ENCODE data around the gene CCL1.

The CCL1 gene

GRCh38 chr17:34384271-34384670, 21.2 kb upstream of the CCL1 start:
- DNase-seq (ENCODE audit: low read depth) = no peak
- H3K4me3 ChIP-seq (ENCODE audit: low read length) = no peak overlapping the region
- TF ChIP-seq CTCF (conservative IDR thresholded peaks at IDR 0.05; ENCODE audit: low read length) = no peak

- TF ChIP-seq CTCF (conservative IDR thresholded peaks at IDR 0.05; ENCODE audit: low read length) = no peak
- no peak overlapping the region for H3K4me3 ChIP-seq (ENCODE audit: low read length)
- no peak for DNase-seq (ENCODE audit: low read depth)
Measured at GRCh38 chr17:34383216-34383615, 20.2 kb upstream of the CCL1 start.

- no peak overlapping the region for H3K4me3 ChIP-seq (ENCODE audit: low read length)
- DNase-seq (ENCODE audit: low read depth) = no peak
- no peak for TF ChIP-seq CTCF (conservative IDR thresholded peaks at IDR 0.05; ENCODE audit: low read length)
Measured at GRCh38 chr17:34382621-34383124, 19.6 kb upstream of the CCL1 start.

- no peak for TF ChIP-seq CTCF (conservative IDR thresholded peaks at IDR 0.05; ENCODE audit: low read length)
- no peak overlapping the region for H3K4me3 ChIP-seq (ENCODE audit: low read length)
- DNase-seq (ENCODE audit: low read depth) = peak; percentile 12
Measured at GRCh38 chr17:34379868-34380267, 16.8 kb upstream of the CCL1 start.

- H3K4me3 ChIP-seq (ENCODE audit: low read length) = no peak overlapping the region
- TF ChIP-seq CTCF (conservative IDR thresholded peaks at IDR 0.05; ENCODE audit: low read length) = no peak
- no peak for DNase-seq (ENCODE audit: low read depth)
Measured at GRCh38 chr17:34378664-34379101, 15.7 kb upstream of the CCL1 start.

GRCh38 chr17:34377078-34377823, 14.2 kb upstream of the CCL1 start:
- no peak overlapping the region for H3K4me3 ChIP-seq (ENCODE audit: low read length)
- no peak for DNase-seq (ENCODE audit: low read depth)
- no peak for TF ChIP-seq CTCF (conservative IDR thresholded peaks at IDR 0.05; ENCODE audit: low read length)

- DNase-seq (ENCODE audit: low read depth) = no peak
- H3K4me3 ChIP-seq (ENCODE audit: low read length) = no peak overlapping the region
- TF ChIP-seq CTCF (conservative IDR thresholded peaks at IDR 0.05; ENCODE audit: low read length) = no peak
Measured at GRCh38 chr17:34375426-34375997, 12.5 kb upstream of the CCL1 start.

All from AG10803 (cell line).